Neural cell (in vitro differentiated cells): Measurements from ENCODE around the gene GALR2. TPM values are rescaled to one million over a fixed set of nuclear protein-coding genes. Genes with fewer than 3 reads are reported as not detected.

ENCODE experiments used
- H2AFZ ChIP-seq: fragments of 200-600, 300-800 bp; sonication (generic), shearing (Covaris generic); 2 replicates; pipeline ENCODE4 v1.6.0; 2014; ENCODE audit warnings: low read depth, mild to moderate bottlenecking, antibody characterized with exemption, low read length, moderate library complexity
- H3F3A ChIP-seq: fragments of 200-600 bp; shearing (Covaris generic); 2 replicates; pipeline ENCODE4 v1.6.1; 2016; ENCODE audit warnings: mild to moderate bottlenecking, moderate library complexity, mixed read lengths, antibody characterized with exemption, low read length; ENCODE audit not compliant: insufficient read depth, poor library complexity, severe bottlenecking
- H3K27ac ChIP-seq: fragments of 200-600, 300-800 bp; sonication (generic), shearing (Covaris generic); 2 replicates; pipeline ENCODE4 v1.5.1; 2014; ENCODE audit warnings: mild to moderate bottlenecking, low read length, moderate library complexity
- H3K27me3 ChIP-seq: fragments of 300-800, 200-600 bp; sonication (generic), shearing (Covaris generic); 2 replicates; pipeline ENCODE4 v1.6.0; 2014; ENCODE audit warnings: mild to moderate bottlenecking, low read depth, low read length, moderate library complexity; ENCODE audit not compliant: insufficient read depth
- H3K36me3 ChIP-seq: fragments of 300-800, 200-600 bp; sonication (generic), shearing (Covaris generic); 2 replicates; pipeline ENCODE4 v1.5.1; 2014; ENCODE audit warnings: mild to moderate bottlenecking, antibody characterized with exemption, low read length, moderate library complexity; ENCODE audit not compliant: insufficient read depth
- H3K4me2 ChIP-seq: fragments of 300-800, 200-600 bp; sonication (generic), shearing (Covaris generic); 2 replicates; pipeline ENCODE4 v1.6.0; 2014; ENCODE audit warnings: mild to moderate bottlenecking, low read length
- H3K4me3 ChIP-seq: fragments of 300-800, 200-600 bp; sonication (generic), shearing (Covaris generic); 2 replicates; pipeline ENCODE4 v1.5.1; 2014; ENCODE audit warnings: mild to moderate bottlenecking, low read length, moderate library complexity
- H3K79me2 ChIP-seq: fragments of 200-600 bp; shearing (Covaris generic); replicated peaks from 2 replicates; pipeline ENCODE4 v1.6.0; 2014; ENCODE audit warnings: mild to moderate bottlenecking, low read length, moderate library complexity; ENCODE audit not compliant: insufficient read depth
- H3K9ac ChIP-seq: fragments of 300-800, 200-600 bp; sonication (generic), shearing (Covaris generic); 2 replicates; pipeline ENCODE4 v1.6.1; 2016; ENCODE audit warnings: mild to moderate bottlenecking, low read length, mixed read lengths
- H3K9me2 ChIP-seq: fragments of 200-600 bp; shearing (Covaris generic); 2 replicates; pipeline ENCODE4 v1.6.1; 2016; ENCODE audit warnings: mild to moderate bottlenecking, low read length, mixed read lengths; ENCODE audit not compliant: insufficient read depth
- H3K9me3 ChIP-seq: fragments of 200-600, 300-800 bp; sonication (generic), shearing (Covaris generic); 2 replicates; pipeline ENCODE4 v1.6.1; 2016; ENCODE audit warnings: mild to moderate bottlenecking, mixed run types, low read length, moderate library complexity, mixed read lengths
- H4K20me1 ChIP-seq: fragments of 200-600 bp; shearing (Covaris generic); 2 replicates; pipeline ENCODE4 v1.6.1; 2016; ENCODE audit warnings: mild to moderate bottlenecking, mixed run types; ENCODE audit not compliant: insufficient read depth
- CTCF ChIP-seq: fragments of 450-650 bp; IDR thresholded peaks from 2 replicates; pipeline ENCODE4 v1.5.1; 2014; ENCODE audit warnings: antibody characterized with exemption, mild to moderate bottlenecking, moderate library complexity; ENCODE audit not compliant: poor library complexity, severe bottlenecking
- EP300 ChIP-seq: fragments of 450-650 bp; conservative IDR thresholded peaks from 2 replicates; pipeline ENCODE4 v1.6.1; 2014; ENCODE audit warnings: antibody characterized with exemption, mild to moderate bottlenecking, moderate library complexity; ENCODE audit not compliant: poor library complexity, severe bottlenecking
- EZH2 ChIP-seq: fragments of 200-600, 300-800 bp; shearing (Covaris generic), sonication (generic); IDR thresholded peaks from 2 replicates; pipeline ENCODE4 v1.6.1; 2014; ENCODE audit warnings: antibody characterized with exemption, low read length, borderline replicate concordance, mild to moderate bottlenecking; ENCODE audit not compliant: insufficient read depth, poor library complexity, severe bottlenecking
- MXI1 ChIP-seq: fragments of 450-650 bp; conservative IDR thresholded peaks from 2 replicates; pipeline ENCODE4 v1.6.1; 2014; ENCODE audit warnings: antibody characterized with exemption, mild to moderate bottlenecking; ENCODE audit not compliant: poor library complexity, severe bottlenecking
- POLR2AphosphoS5 ChIP-seq: IDR thresholded peaks from 2 replicates; pipeline ENCODE4 v1.6.1; 2012
- RAD21 ChIP-seq: fragments of 450-650 bp; conservative IDR thresholded peaks from 2 replicates; pipeline ENCODE4 v1.6.1; 2014; ENCODE audit warnings: antibody characterized with exemption, mild to moderate bottlenecking, moderate library complexity
- REST ChIP-seq: IDR thresholded peaks from 2 replicates; pipeline ENCODE4 v1.6.1; 2012; ENCODE audit warnings: borderline replicate concordance
- SMC3 ChIP-seq: fragments of 450-650 bp; conservative IDR thresholded peaks from 2 replicates; pipeline ENCODE4 v1.6.1; 2014; ENCODE audit warnings: antibody characterized with exemption, mild to moderate bottlenecking, moderate library complexity; ENCODE audit not compliant: poor library complexity
- TAF1 ChIP-seq: IDR thresholded peaks from 2 replicates; pipeline ENCODE4 v1.6.1; 2012; ENCODE audit warnings: low read depth
- polyA plus RNA-seq: library from polyadenylated mRNA; depleted of rRNA; stranded (reverse); fragments of >200 nt; gene quantifications from 2 replicates; pipeline ENCODE4 v1.2.3, GENCODE V29; 2014

Gene GALR2
- polyA plus RNA-seq, 1 donor from 2014 or later = not detected

GRCh38 chr17:76085731-76086366, 11.3 kb downstream of the GALR2 start:
- Histone ChIP-seq H3K27ac (no peak overlapping the region), H3K4me2 (no peak overlapping the region), H3K27me3 (no peaks in the 10 kb centered on the region), H3F3A (no peaks in the 10 kb centered on the region), H3K79me2 (no peaks in the 10 kb centered on the region), H3K4me3 (no peak overlapping the region), H3K9ac (no peak overlapping the region), H4K20me1 (no peaks in the 10 kb centered on the region), H2AFZ (no peak overlapping the region), H3K9me2 (no peaks in the 10 kb centered on the region), H3K9me3 (no peaks in the 10 kb centered on the region), H3K36me3 (peaks cover 7% of the 10 kb centered on the region)
- TF ChIP-seq EZH2 (no peak), RAD21 (no peak), EP300 (no peak), SMC3 (no peak), POLR2AphosphoS5 (no peak), REST (no peak), MXI1 (no peak), TAF1 (no peak), CTCF (no peak)

- H3K9ac ChIP-seq = no peak overlapping the region
- TF ChIP-seq EP300 = no peak
- TF ChIP-seq CTCF = no peak
- TF ChIP-seq REST = no peak
- TF ChIP-seq POLR2AphosphoS5 = no peak
- TF ChIP-seq MXI1 = no peak
- TF ChIP-seq TAF1 = no peak
- no peak for TF ChIP-seq RAD21
- TF ChIP-seq EZH2 = no peak
- no peak for TF ChIP-seq SMC3
- H3K9me3 ChIP-seq = no peaks in the 10 kb centered on the region
- H3K4me3 ChIP-seq = no peak overlapping the region
- no peak overlapping the region for H3K27ac ChIP-seq
- no peaks in the 10 kb centered on the region for H4K20me1 ChIP-seq
- H3K4me2 ChIP-seq = no peak overlapping the region
- H3K36me3 ChIP-seq = peaks cover 7% of the 10 kb centered on the region
- H2AFZ ChIP-seq = no peak overlapping the region
- H3K27me3 ChIP-seq = no peaks in the 10 kb centered on the region
- H3K9me2 ChIP-seq = no peaks in the 10 kb centered on the region
- H3K79me2 ChIP-seq = no peaks in the 10 kb centered on the region
- H3F3A ChIP-seq = no peaks in the 10 kb centered on the region
These were observed 11.8 kb downstream of the GALR2 start for GRCh38 chr17:76086384-76086783.
